Measurements from ENCODE around the gene TRIP13. TPM values are rescaled to one million over a fixed set of nuclear protein-coding genes. Genes with fewer than 3 reads are reported as not detected.

The TRIP13 gene
- total RNA-seq, 4 donors from 2014 or later, result 0.41 to 1.6 (median 0.50) TPM

GRCh38 chr5:854966-855743 lies 37.5 kb upstream of the TRIP13 start:
- H3K27me3 ChIP-seq, result peaks cover 29 to 34% (median 31%) of the 10 kb centered on the region in 3 donors
- no peak overlapping the region for H3K27ac ChIP-seq
- intact Hi-C loops (cut with DNase I; ENCODE audit: low total_unique reads), result no loop called here
- ATAC-seq (no peak), DNase-seq (no peak)
- TF ChIP-seq, protein P1, sequence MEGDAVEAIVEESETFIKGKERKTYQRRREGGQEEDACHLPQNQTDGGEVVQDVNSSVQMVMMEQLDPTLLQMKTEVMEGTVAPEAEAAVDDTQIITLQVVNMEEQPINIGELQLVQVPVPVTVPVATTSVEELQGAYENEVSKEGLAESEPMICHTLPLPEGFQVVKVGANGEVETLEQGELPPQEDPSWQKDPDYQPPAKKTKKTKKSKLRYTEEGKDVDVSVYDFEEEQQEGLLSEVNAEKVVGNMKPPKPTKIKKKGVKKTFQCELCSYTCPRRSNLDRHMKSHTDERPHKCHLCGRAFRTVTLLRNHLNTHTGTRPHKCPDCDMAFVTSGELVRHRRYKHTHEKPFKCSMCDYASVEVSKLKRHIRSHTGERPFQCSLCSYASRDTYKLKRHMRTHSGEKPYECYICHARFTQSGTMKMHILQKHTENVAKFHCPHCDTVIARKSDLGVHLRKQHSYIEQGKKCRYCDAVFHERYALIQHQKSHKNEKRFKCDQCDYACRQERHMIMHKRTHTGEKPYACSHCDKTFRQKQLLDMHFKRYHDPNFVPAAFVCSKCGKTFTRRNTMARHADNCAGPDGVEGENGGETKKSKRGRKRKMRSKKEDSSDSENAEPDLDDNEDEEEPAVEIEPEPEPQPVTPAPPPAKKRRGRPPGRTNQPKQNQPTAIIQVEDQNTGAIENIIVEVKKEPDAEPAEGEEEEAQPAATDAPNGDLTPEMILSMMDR (IDR thresholded peaks at IDR 0.05 in 4 of 5, conservative IDR thresholded peaks at IDR 0.05 in 1 of 5), result no peak
- in situ Hi-C loops (cut with MboI; ENCODE audit: low sequenced_read_pairs in 4 of 4), result no loop called here
- H3K9me3 ChIP-seq, result no peaks in the 10 kb centered on the region
- H3K4me1 ChIP-seq, result no peaks in the 10 kb centered on the region
- H3K4me3 ChIP-seq, result no peak overlapping the region
- H3K36me3 ChIP-seq, result no peaks in the 10 kb centered on the region

DNA sequence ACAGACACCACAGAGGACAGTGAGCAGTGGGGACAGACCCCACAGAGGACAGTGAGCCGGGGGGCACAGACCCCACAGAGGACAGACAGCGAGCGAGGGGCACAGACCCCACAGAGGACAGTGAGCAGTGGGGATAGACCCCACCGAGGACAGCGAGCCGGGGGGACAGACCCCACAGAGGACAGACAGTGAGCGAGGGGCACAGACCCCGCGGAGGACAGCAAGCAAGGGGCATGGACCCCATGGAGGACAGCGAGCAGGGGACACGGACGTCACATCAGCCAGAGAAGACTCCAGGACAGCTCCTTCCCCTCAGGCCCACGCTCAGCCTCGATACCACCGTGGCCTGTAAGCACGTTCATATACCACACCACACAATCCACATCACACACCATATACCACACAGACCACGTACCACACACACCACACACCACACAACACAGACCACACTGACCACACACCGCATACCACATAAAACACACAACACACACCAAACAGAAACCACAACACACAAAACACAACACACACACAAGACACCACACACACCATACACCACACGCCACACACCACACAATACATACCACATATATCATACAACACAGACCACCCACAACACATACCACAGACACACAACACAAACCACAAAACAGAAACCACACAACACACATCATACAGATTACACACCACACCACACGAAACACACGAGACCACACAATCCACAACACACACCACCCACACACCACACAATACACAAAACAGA lies 36.7 kb upstream of the TRIP13 start:
- ATAC-seq, result no peak
- no peak overlapping the region for H3K4me3 ChIP-seq
- TF ChIP-seq, protein P1 (IDR thresholded peaks at IDR 0.05 in 4 of 5, conservative IDR thresholded peaks at IDR 0.05 in 1 of 5), result no peak
- no peak for TF ChIP-seq POLR2A (IDR thresholded peaks at IDR 0.05)

GRCh38 chr5:856531-857425 lies 35.9 kb upstream of the TRIP13 start:
- intact Hi-C loops (cut with DNase I; ENCODE audit: low total_unique reads), result no loop called here
- DNase-seq (no peak), ATAC-seq (no peak)
- H3K4me1 ChIP-seq, result no peaks in the 10 kb centered on the region
- H3K27me3 ChIP-seq, result peaks cover 14 to 19% (median 15%) of the 10 kb centered on the region in 3 donors
- no peak overlapping the region for H3K27ac ChIP-seq
- H3K9me3 ChIP-seq, result no peaks in the 10 kb centered on the region
- in situ Hi-C loops (cut with MboI; ENCODE audit: low sequenced_read_pairs in 4 of 4), result no loop called here
- no peaks in the 10 kb centered on the region for H3K36me3 ChIP-seq
- TF ChIP-seq, protein P1 (IDR thresholded peaks at IDR 0.05 in 4 of 5, conservative IDR thresholded peaks at IDR 0.05 in 1 of 5), result no peak
- no peak for TF ChIP-seq POLR2A (IDR thresholded peaks at IDR 0.05)
- no peak overlapping the region for H3K4me3 ChIP-seq

More for the DNA sequence above, 36.7 kb upstream of the TRIP13 start:
- in situ Hi-C loops (cut with MboI; ENCODE audit: low sequenced_read_pairs in 4 of 4), result no loop called here
- H3K9me3 ChIP-seq, result no peaks in the 10 kb centered on the region
- DNase-seq, result no peak
- H3K36me3 ChIP-seq, result no peaks in the 10 kb centered on the region
- no peaks in the 10 kb centered on the region for H3K4me1 ChIP-seq
- H3K27ac ChIP-seq, result no peak overlapping the region
- intact Hi-C loops (cut with DNase I; ENCODE audit: low total_unique reads), result no loop called here
- peaks cover 21 to 26% (median 23%) of the 10 kb centered on the region in 3 donors for H3K27me3 ChIP-seq

DNA sequence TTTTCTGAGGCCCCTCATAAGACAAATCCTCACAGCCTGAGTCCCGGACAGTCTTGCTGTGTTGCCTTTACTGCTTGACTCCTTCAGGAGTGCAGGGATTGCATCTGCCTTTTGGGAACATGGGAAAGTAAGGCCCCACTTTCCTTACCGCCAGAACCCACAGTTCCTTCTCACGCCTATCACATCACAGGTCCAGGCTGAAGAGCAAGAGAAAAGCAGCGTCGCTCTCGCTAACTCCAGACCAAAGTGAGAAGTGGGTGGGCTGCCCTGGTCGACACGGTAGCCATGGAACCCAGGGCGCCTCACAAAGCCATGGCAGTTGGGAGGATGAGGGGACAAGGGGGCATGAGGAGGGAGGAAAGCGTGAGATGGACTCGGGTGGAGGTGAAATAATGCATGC lies 34.0 kb upstream of the TRIP13 start:
- intact Hi-C loops (cut with DNase I; ENCODE audit: low total_unique reads) (no loop called here), in situ Hi-C loops (cut with MboI; ENCODE audit: low sequenced_read_pairs in 4 of 4) (no loop called here)
- Histone ChIP-seq H3K36me3 (peaks cover 0 to 14% of the 10 kb centered on the region in 2 donors), H3K4me1 (no peaks in the 10 kb centered on the region), H3K9me3 (no peaks in the 10 kb centered on the region), H3K4me3 (no peak overlapping the region), H3K27ac (no peak overlapping the region), H3K27me3 (peaks cover 0 to 4% (median 0%) of the 10 kb centered on the region in 3 donors)
- ATAC-seq (no peak), DNase-seq (no peak)
- TF ChIP-seq POLR2A (IDR thresholded peaks at IDR 0.05), result no peak
- TF ChIP-seq, protein P1 (IDR thresholded peaks at IDR 0.05 in 4 of 5, conservative IDR thresholded peaks at IDR 0.05 in 1 of 5), result no peak

All from gastrocnemius medialis (tissue), 4 donors.